ENCODE data around the gene TROAP. TPM values are rescaled to one million over a fixed set of nuclear protein-coding genes. Genes with fewer than 3 reads are reported as not detected.

Gene TROAP
- total and polyA plus RNA-seq, 9 of the 15 experiments (the other 6 are each of a cell fraction or from before 2014, with no cell fraction given) = 46.4 to 171 (median 59.8) TPM

DNA sequence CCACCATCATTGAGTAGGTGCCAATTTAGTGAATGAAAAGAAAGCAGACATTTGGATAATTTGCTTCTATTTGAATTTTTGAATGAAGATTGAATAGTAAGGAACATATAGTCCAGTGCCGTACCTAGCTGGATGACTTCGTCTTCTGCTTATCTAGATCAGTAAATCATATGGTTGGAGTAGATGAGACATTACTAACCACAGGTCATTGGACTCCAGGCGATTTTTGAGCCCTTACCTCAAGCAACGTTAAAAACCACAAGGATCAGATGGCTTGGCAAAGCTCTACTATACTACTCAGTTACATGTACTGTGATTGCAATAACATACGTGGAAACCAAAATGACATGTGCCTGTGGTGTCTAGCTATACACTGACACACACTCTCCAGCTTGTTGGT, 42.5 kb downstream of the TROAP start (continued):
- TF ChIP-seq, protein P1, sequence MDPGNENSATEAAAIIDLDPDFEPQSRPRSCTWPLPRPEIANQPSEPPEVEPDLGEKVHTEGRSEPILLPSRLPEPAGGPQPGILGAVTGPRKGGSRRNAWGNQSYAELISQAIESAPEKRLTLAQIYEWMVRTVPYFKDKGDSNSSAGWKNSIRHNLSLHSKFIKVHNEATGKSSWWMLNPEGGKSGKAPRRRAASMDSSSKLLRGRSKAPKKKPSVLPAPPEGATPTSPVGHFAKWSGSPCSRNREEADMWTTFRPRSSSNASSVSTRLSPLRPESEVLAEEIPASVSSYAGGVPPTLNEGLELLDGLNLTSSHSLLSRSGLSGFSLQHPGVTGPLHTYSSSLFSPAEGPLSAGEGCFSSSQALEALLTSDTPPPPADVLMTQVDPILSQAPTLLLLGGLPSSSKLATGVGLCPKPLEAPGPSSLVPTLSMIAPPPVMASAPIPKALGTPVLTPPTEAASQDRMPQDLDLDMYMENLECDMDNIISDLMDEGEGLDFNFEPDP (CRISPR knock-in tag; IDR thresholded peaks at IDR 0.05) = no peak
- TF ChIP-seq TEAD4 (IDR thresholded peaks at IDR 0.05; ENCODE audit: low read length) (peak; percentile 77), TEAD4 (CRISPR knock-in tag; IDR thresholded peaks at IDR 0.05; ENCODE audit: borderline replicate concordance) (no peak), SRSF9 (IDR thresholded peaks at IDR 0.05; ENCODE audit: borderline replicate concordance, low read depth, low read length) (no peak), ZNF263 (CRISPR knock-in tag; IDR thresholded peaks at IDR 0.05; ENCODE audit: borderline replicate concordance) (no peak), SMARCA4 (IDR thresholded peaks at IDR 0.05) (peak; percentile 67; the same call in 1 of the 2 replicates), KLF6 (CRISPR knock-in tag; IDR thresholded peaks at IDR 0.05; ENCODE audit: borderline replicate concordance) (no peak), MLX (CRISPR knock-in tag; conservative IDR thresholded peaks at IDR 0.05) (no peak), DNMT1 (IDR thresholded peaks at IDR 0.05) (no peak), ARHGAP35 (IDR thresholded peaks at IDR 0.05; ENCODE audit: partially characterized antibody) (no peak), LCOR (CRISPR knock-in tag; IDR thresholded peaks at IDR 0.05) (no peak), MIER1 (IDR thresholded peaks at IDR 0.05; ENCODE audit: low read depth) (no peak), ZNF280A (IDR thresholded peaks at IDR 0.05; ENCODE audit: low read depth, partially characterized antibody) (no peak), CTBP1 (IDR thresholded peaks at IDR 0.05; ENCODE audit: borderline replicate concordance) (peak; percentile 39; the same call in 1 of the 2 replicates), ZNF12 (CRISPR knock-in tag; IDR thresholded peaks at IDR 0.05) (no peak), GTF2A2 (tag; IDR thresholded peaks at IDR 0.05) (no peak), ZNF561 (CRISPR knock-in tag; conservative IDR thresholded peaks at IDR 0.05) (no peak), CBFB (CRISPR knock-in tag; IDR thresholded peaks at IDR 0.05) (no peak), SMAD1 (IDR thresholded peaks at IDR 0.05; ENCODE audit: low read depth, low read length, partially characterized antibody) (no peak), TAL1 (IDR thresholded peaks at IDR 0.05) (peak; percentile 43; the same call in 1 of the 2 replicates), ZNF134 (CRISPR knock-in tag; conservative IDR thresholded peaks at IDR 0.05) (no peak), FOXP1 (CRISPR knock-in tag; IDR thresholded peaks at IDR 0.05) (no peak), HDAC3 (IDR thresholded peaks at IDR 0.05; ENCODE audit: borderline replicate concordance, partially characterized antibody) (peak; percentile 37), KLF13 (tag; IDR thresholded peaks at IDR 0.05; ENCODE audit: borderline replicate concordance, low read depth) (no peak)

Measured in K562 (cell line).